ENCODE data around the gene EGFLAM.

EGFLAM gene

DNA sequence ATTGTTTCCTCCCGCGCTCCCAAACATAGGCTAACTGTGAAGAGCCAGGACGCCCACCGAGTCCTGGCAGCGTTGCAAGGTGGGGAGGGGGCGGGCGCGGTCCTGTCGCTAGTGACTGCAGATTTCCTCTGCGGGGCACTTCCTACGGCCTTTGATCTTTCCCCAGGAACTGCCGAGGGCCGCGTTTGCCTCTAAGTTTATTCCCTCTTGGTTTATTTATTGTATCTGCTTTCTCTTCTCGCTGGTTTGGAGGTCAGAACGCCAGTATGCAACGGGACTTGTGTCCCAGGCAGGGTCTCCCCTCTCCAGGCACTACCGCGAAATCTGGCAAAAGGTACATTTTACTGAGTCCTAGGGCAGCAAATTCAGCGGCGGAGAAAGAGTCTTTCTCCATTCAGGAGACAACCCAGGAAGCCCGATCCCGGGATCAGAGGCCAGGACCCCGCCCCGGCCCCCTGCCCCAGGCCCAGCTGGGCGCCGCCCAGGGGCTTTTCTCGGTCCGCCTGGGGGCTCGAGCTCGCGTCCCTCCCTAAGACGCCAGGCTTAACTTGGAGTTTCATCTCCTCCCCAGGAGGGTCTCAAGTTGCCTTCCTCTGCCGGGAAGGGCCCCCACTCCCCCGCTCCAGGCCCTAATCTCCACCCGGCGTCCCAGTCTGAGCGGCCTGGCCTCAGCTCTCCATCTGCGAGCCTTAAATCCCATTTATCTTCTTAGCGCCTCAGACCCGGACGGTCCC is 884 bp upstream of the EGFLAM start:
- TF ChIP-seq EZH2 (IDR thresholded peaks at IDR 0.05) (no peak), FOXP2 (optimal IDR thresholded peaks at IDR 0.05; ENCODE audit: control extremely low read depth, extremely low read length, insufficient read depth) (no peak), POLR2AphosphoS5 (IDR thresholded peaks at IDR 0.05; ENCODE audit: borderline replicate concordance, low read depth, low read length) (no peak)
- DNase-seq (ENCODE audit: low read depth, low spot score): no peak
- no peaks in the 10 kb centered on the region for H3K9me3 ChIP-seq (ENCODE audit: low read depth, low read length)
- H3K36me3 ChIP-seq (ENCODE audit: insufficient read depth, low read length): no peaks in the 10 kb centered on the region
- no peak overlapping the region for H3K27ac ChIP-seq
- H3K9ac ChIP-seq (ENCODE audit: insufficient read length): no peak overlapping the region
- H3K4me3 ChIP-seq: peak overlapping the region; percentile 90

DNA sequence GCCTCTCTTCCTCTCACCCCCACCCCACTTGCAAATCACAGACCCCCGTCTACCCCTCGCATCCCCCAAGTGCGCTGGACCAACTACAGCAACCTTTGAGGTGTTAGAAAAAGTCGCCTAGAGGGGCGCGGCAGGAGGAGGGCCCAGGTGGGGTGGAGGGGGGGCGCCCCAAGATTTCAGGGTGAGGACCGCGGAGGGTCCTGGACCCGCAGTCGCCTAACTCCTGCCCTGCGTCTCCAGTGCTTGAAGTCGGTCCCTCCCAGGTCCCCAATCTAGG is 379 bp upstream of the EGFLAM start:
- H3K27ac ChIP-seq: no peak overlapping the region
- no peak for DNase-seq (ENCODE audit: low read depth, low spot score)
- H3K9me3 ChIP-seq (ENCODE audit: low read depth, low read length): no peaks in the 10 kb centered on the region
- peak overlapping the region; percentile 66 for H3K9ac ChIP-seq (ENCODE audit: insufficient read length)
- TF ChIP-seq FOXP2 (optimal IDR thresholded peaks at IDR 0.05; ENCODE audit: control extremely low read depth, extremely low read length, insufficient read depth): no peak
- no peak for TF ChIP-seq EZH2 (IDR thresholded peaks at IDR 0.05)
- no peak for TF ChIP-seq POLR2AphosphoS5 (IDR thresholded peaks at IDR 0.05; ENCODE audit: borderline replicate concordance, low read depth, low read length)
- H3K4me3 ChIP-seq: peak overlapping the region; percentile 90
- H3K36me3 ChIP-seq (ENCODE audit: insufficient read depth, low read length): no peaks in the 10 kb centered on the region

DNA sequence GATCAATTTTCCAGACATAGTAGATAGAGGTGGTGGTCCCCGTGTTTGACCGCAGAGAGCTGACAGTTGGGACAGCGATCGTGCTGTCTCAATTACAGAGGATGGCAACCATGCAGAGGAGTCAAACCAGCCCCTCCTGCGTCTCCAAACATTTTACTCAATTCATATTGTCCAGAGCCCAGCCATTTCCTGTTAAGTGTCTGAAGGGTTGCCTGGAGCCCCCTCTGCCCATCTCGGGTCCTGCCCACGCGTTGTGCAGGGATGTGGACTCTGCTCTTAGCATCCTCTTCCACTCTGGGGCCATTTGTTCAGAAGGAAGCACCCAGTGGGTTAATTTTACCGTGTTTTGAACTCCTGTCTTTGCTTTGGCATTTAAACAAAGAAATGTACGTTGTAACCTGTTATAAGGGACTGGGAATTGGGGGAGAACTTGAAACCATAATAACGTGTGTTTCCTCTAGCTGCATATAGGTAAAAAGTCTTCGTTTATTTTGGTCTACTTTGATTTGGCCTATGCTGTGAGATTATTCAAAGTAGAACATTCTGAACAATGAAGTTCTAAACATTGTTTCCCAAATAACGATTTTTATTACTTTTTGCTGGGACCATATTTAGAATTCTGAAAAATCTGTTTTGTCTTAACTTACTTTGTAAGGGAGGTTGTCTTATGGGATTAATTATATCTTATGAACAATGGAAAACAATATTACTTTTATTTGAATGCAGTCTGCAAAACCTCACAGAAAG is 876 bp downstream of the EGFLAM start:
- TF ChIP-seq EZH2 (IDR thresholded peaks at IDR 0.05): no peak
- TF ChIP-seq FOXP2 (optimal IDR thresholded peaks at IDR 0.05; ENCODE audit: control extremely low read depth, extremely low read length, insufficient read depth): no peak
- TF ChIP-seq POLR2AphosphoS5 (IDR thresholded peaks at IDR 0.05; ENCODE audit: borderline replicate concordance, low read depth, low read length): no peak
- Histone ChIP-seq H3K4me3 (peak overlapping the region; percentile 90), H3K36me3 (ENCODE audit: insufficient read depth, low read length) (no peaks in the 10 kb centered on the region), H3K9ac (ENCODE audit: insufficient read length) (peak overlapping the region; percentile 66), H3K27ac (no peak overlapping the region), H3K9me3 (ENCODE audit: low read depth, low read length) (no peaks in the 10 kb centered on the region)
- no peak for DNase-seq (ENCODE audit: low read depth, low spot score)

DNA sequence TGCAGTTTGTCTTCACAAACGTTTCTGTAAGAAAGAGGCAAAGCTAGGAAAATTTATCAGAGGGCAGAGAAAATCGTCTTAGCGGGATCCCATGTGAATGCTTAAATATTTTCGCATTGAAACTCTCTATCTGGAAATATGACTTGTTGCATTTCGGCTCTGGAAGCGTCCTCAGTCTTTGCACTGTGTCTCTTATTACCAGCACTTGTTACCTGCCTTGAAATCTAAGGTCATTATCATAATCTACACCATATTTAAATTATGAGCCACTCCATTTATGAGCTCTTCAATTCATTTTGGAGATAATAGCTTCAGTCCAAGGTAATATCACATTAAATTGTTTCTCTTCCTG is 1.4 kb downstream of the EGFLAM start:
- H3K9me3 ChIP-seq (ENCODE audit: low read depth, low read length): no peaks in the 10 kb centered on the region
- H3K4me3 ChIP-seq: peak overlapping the region; percentile 90; the same call in 1 of the 2 replicates
- TF ChIP-seq POLR2AphosphoS5 (IDR thresholded peaks at IDR 0.05; ENCODE audit: borderline replicate concordance, low read depth, low read length) (no peak), EZH2 (IDR thresholded peaks at IDR 0.05) (no peak), FOXP2 (optimal IDR thresholded peaks at IDR 0.05; ENCODE audit: control extremely low read depth, extremely low read length, insufficient read depth) (no peak)
- no peaks in the 10 kb centered on the region for H3K36me3 ChIP-seq (ENCODE audit: insufficient read depth, low read length)
- H3K9ac ChIP-seq (ENCODE audit: insufficient read length): no peak overlapping the region
- H3K27ac ChIP-seq: no peak overlapping the region
- DNase-seq (ENCODE audit: low read depth, low spot score): no peak

DNA sequence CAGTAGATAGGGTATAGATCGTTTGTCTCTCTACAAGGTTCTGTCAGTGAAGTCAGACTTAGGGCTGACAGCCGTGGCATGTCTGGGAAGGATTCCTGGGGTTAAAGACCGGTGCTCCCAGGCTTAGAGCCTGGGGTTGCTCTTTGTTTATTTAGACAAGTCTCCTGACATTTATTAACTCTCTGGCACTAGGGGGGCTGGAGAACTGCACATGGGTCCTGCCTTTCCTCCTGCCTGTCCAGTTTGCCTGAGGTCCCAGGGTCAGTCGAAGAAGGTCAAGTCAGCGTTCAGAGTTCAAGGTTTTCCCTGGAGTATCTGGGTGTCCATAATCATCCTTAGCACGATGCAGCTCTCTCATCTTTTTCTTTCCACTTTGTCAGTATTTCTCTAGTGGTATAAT is 5.6 kb downstream of the EGFLAM start:
- Histone ChIP-seq H3K9me3 (ENCODE audit: low read depth, low read length) (no peaks in the 10 kb centered on the region), H3K27ac (no peak overlapping the region), H3K36me3 (ENCODE audit: insufficient read depth, low read length) (no peaks in the 10 kb centered on the region), H3K4me3 (no peak overlapping the region), H3K9ac (ENCODE audit: insufficient read length) (no peak overlapping the region)
- no peak for DNase-seq (ENCODE audit: low read depth, low spot score)
- TF ChIP-seq FOXP2 (optimal IDR thresholded peaks at IDR 0.05; ENCODE audit: control extremely low read depth, extremely low read length, insufficient read depth) (no peak), EZH2 (IDR thresholded peaks at IDR 0.05) (no peak), POLR2AphosphoS5 (IDR thresholded peaks at IDR 0.05; ENCODE audit: borderline replicate concordance, low read depth, low read length) (no peak)

DNA sequence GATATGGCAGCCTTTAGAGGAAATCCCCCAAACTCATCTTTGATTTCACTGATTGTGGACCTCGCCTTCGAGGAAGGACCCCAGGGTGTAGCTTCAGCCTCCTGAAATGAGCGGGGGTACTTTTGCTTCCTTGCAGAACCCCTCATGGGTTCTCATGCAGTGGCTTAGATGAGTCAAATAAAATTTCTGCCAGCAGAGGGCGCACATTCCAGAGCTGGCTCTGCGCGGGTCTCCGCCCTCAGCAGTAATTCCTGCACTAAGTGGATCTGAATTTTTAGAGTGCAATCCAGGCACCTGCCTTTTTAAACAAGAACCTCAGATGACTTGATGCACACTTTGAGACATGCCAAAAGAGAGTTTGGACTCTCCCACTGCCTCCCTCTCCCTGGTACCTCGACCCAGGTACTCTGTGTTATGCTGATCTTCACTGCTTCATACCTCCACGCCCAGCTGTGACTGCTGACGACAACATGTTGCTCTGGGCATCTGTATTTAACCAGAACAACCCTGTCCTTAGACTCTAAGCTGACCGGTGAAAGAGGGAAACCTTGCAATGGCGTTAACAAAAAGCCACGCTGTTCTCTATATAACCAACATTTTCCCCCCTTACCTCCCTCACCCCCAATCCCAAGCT is 7.3 kb downstream of the EGFLAM start:
- H3K9me3 ChIP-seq (ENCODE audit: low read depth, low read length): no peaks in the 10 kb centered on the region
- peak; percentile 61 for DNase-seq (ENCODE audit: low read depth, low spot score)
- H3K9ac ChIP-seq (ENCODE audit: insufficient read length): no peak overlapping the region
- no peaks in the 10 kb centered on the region for H3K36me3 ChIP-seq (ENCODE audit: insufficient read depth, low read length)
- H3K4me3 ChIP-seq: no peak overlapping the region
- no peak overlapping the region for H3K27ac ChIP-seq
- no peak for TF ChIP-seq POLR2AphosphoS5 (IDR thresholded peaks at IDR 0.05; ENCODE audit: borderline replicate concordance, low read depth, low read length)
- no peak for TF ChIP-seq EZH2 (IDR thresholded peaks at IDR 0.05)
- no peak for TF ChIP-seq FOXP2 (optimal IDR thresholded peaks at IDR 0.05; ENCODE audit: control extremely low read depth, extremely low read length, insufficient read depth)

DNA sequence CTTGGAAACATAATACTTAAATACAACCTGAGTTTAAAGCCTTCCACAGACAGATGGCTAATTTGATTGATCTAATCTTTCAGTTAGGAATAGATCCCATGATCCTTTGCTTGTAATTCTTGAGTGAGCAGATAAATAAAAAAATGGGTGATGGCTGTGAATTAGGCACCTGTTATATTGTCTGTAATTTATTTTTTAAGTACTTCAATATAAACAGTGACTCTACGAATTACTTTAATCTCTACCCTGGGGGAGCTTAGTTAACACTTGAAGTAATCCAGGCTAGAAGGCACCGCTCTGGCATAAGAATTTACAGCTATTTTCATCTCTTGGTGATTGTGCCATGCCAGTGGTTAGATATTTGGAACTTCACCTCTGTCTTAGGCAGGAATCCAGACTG is 9.0 kb downstream of the EGFLAM start:
- no peak overlapping the region for H3K27ac ChIP-seq
- TF ChIP-seq EZH2 (IDR thresholded peaks at IDR 0.05) (no peak), FOXP2 (optimal IDR thresholded peaks at IDR 0.05; ENCODE audit: control extremely low read depth, extremely low read length, insufficient read depth) (no peak), POLR2AphosphoS5 (IDR thresholded peaks at IDR 0.05; ENCODE audit: borderline replicate concordance, low read depth, low read length) (no peak)
- H3K9me3 ChIP-seq (ENCODE audit: low read depth, low read length): no peaks in the 10 kb centered on the region
- H3K4me3 ChIP-seq: no peak overlapping the region
- DNase-seq (ENCODE audit: low read depth, low spot score): no peak
- no peak overlapping the region for H3K9ac ChIP-seq (ENCODE audit: insufficient read length)
- no peaks in the 10 kb centered on the region for H3K36me3 ChIP-seq (ENCODE audit: insufficient read depth, low read length)

DNA sequence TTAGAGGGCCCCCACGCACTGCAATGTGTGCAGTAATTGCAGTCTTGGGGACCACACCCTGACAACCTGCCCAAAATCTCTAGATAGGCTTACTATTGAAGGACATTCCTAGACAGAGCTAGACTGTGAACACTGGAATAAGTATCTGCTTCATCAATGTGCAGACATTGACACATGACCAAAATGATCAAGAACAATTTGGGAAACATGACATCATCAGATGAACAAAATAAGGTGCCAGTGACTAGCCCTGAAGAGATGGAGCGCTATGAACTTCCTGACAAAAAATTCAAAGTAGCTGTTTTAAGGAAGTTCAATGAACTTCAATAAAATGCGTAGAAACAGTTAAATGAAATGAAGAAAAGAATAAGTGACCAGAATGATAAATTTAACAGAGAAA is 15.3 kb downstream of the EGFLAM start:
- Histone ChIP-seq H3K36me3 (ENCODE audit: insufficient read depth, low read length) (no peaks in the 10 kb centered on the region), H3K9ac (ENCODE audit: insufficient read length) (no peak overlapping the region), H3K9me3 (ENCODE audit: low read depth, low read length) (0 out of 2 replicates have a peak, but pooled peaks cover 3% of the 10 kb centered on the region), H3K4me3 (no peak overlapping the region), H3K27ac (no peak overlapping the region)
- no peak for DNase-seq (ENCODE audit: low read depth, low spot score)
- TF ChIP-seq EZH2 (IDR thresholded peaks at IDR 0.05) (no peak), POLR2AphosphoS5 (IDR thresholded peaks at IDR 0.05; ENCODE audit: borderline replicate concordance, low read depth, low read length) (no peak), FOXP2 (optimal IDR thresholded peaks at IDR 0.05; ENCODE audit: control extremely low read depth, extremely low read length, insufficient read depth) (no peak)

Measured in SK-N-MC (cell line).